Fibroblast of skin of right quadriceps (primary cell): ENCODE results near the gene GOLPH3L.
"Not testable (repeated sequence)": the region's sequence is repeated elsewhere in the genome, so short reads cannot be mapped to it uniquely, and the experiment has no call there.

Experiments
- DNase-seq: peaks from one replicate; pipeline ENCODE4 v3.0.0-alpha.2; 2013

The GOLPH3L gene

DNA sequence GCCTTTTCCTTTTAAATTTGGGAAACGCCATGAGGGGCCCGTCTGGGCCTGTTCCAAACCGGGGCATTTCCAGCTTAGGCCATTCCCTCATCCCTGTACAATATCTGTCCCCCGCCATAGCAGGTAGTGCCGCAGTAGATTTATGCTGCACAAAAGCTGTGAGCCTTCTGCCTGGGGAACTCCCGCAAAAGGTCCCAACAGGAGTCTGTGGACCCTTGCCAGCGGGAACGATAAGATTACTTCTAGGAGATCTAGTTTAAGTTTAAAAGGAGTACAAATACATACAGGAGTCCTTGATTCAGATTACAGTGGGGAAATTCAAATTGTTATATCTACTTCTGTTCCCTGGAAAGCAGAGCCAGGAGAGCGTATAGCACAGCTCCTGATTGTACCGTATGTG, 42.3 kb downstream of the GOLPH3L start:
- not testable (repeated sequence) for DNase-seq

DNA sequence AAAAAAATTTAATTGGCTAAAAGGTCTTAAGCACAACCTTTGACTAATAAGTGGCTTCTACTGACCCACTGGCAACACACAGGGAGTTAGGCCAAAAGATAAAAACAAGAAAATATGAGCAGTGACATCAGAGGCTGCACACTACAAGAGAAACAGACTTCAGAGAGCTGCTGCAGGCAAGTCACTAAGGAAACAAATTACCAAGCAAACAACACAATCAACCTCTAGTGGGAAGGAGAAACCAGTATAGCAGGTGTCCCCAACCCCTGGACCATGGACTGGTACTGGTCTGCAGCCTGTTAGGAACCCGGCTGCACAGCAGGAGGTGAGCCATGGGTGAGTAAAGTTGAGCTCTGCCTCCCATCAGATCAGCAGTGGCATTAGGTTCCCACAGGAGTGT, 46.8 kb downstream of the GOLPH3L start:
- DNase-seq: no peak

- no peak for DNase-seq
These were observed 47.4 kb downstream of the GOLPH3L start for GRCh38 chr1:150649441-150650075.

DNA sequence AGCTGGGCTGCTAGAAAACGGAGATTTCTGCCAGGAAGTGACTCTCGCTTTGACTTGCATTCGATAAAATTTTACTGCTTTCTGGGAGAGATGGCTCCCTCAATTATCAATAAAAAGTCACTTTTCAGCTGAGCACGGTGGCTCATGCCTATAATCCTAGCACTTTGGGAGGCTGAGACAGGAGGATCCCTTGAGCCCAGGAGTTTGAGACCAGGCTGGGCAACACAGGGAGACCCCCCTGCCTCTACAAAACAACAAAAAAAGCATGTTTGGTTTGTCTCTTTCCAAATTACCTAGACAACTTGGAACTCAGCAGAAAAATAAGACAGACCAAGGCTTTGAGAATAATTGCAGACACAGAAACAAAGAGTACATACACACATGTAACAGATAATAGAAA, 54.7 kb downstream of the GOLPH3L start:
- DNase-seq: no peak

- DNase-seq: not testable (repeated sequence)
These were observed 55.7 kb downstream of the GOLPH3L start for GRCh38 chr1:150641126-150641815.

DNA sequence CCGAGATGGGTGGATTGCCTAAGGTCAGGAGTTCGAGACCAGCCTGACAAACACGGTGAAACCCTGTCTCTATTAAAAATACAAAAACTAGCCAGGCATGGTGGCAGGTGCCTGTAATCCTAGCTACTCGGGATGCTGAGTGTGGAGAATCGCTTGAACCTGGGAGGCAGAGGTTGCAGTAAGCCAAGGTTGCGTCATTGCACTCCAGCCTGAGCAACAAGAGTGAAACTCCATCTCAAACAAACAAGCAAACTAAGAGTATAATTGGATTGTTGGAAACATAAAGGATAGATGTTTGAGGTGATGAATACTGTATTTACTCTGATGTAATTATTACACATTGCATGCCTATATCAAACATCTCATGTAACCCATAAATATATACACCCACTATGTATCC, 58.5 kb downstream of the GOLPH3L start:
- not testable (repeated sequence) for DNase-seq

- DNase-seq: not testable (repeated sequence)
These were observed 61.9 kb downstream of the GOLPH3L start for GRCh38 chr1:150634839-150635622.

- peak; percentile 100 for DNase-seq
These were observed 67.6 kb downstream of the GOLPH3L start, which contains the start of gene ENSA for GRCh38 chr1:150629115-150629928. TSS of gene ENSA (minus strand) at chr1:150629612. CDS start at chr1:150629470, 142 bp downstream.

DNA sequence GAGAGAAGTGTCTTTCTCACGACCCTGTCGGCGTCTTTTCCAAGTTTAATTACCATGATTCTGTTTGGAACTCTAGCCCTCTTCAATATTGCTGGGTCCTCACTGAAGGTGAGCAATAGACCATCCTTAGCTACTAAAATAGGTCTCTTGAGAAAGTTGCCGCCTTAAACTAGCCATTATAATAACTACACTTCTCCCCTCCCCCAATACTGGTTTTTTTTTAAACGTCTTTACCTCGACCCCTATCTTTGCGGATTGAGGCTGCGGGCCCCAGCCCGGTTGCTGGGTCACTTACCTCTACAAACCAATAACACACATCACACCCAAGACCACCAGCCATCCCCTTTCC, 68.2 kb downstream of the GOLPH3L start:
- DNase-seq: no peak

- no peak for DNase-seq
These were observed 69.0 kb downstream of the GOLPH3L start for GRCh38 chr1:150627826-150628410.

DNA sequence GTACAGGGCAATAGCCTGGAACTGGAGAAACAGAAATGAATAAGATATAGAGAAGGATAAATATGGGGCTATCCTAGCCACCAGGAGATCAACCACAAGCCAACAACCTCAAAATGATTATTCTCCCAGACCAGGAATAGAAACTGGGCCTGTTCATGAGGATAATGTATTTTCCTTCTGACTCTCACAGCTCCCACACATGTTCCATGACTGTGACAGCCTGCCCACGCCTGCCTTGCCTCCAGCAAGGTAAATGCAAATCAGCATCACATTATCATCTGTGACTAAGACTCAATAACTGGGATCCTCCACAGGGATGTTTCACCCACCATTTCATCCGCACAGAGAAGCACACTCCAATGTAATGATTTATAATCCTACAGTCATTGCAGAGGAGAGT, 70.8 kb downstream of the GOLPH3L start:
- DNase-seq: no peak

- not testable (repeated sequence) for DNase-seq
These were observed 72.4 kb downstream of the GOLPH3L start for GRCh38 chr1:150624546-150624945.

DNA sequence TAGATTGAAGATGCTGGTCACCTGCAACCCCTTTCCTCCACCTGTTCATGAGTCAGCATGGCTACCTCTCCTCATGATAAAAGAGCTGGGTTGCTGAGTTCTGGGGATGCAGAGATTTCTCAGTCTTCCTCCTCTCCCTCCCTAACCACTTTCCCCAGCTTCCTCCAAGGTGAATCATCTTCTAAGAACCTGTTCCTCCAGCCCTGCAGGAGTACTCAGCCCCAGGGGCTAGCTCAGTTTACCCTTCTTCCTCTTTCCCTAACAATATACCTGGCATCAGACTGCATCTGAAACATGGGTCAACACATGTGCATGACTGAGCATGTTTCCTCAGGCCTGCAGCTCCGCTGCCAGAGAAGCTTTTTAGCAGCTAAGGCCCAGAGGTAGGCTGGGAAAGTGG, 72.8 kb downstream of the GOLPH3L start:
- DNase-seq: not testable (repeated sequence)

DNA sequence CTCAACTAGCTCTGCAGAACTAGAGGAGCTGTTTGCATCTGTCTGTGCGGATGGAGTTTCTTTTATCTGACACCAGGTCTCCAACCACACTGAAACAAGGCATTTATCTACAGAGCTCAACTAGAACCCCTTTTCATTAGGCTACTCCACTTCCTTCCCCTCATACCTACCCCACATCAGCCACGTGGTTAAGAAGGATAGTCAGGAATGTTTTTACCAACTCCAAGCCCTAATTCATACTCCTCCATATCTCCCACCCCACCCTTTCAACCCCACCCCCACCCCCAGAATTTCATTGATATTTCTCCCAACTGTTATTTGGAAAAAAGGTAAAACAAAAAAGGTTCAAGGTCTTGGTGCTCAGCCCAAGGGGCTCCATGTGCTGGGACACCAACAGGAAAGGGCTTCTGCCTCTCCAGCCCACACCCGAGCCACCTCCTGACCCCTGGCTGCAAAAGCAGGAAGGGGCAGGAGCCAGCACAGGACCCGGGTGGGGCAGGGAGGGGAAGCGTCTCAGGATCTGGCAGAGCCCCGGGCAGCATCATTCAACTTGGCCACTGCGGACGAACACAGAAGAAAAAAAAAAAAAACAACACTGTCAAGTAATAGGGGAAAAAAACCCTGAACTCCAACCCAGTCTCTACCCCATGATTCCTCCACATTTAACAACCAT, 74.5 kb downstream of the GOLPH3L start:
- no peak for DNase-seq

- peak; percentile 56 for DNase-seq
These were observed 75.3 kb downstream of the GOLPH3L start for GRCh38 chr1:150621497-150622302.

DNA sequence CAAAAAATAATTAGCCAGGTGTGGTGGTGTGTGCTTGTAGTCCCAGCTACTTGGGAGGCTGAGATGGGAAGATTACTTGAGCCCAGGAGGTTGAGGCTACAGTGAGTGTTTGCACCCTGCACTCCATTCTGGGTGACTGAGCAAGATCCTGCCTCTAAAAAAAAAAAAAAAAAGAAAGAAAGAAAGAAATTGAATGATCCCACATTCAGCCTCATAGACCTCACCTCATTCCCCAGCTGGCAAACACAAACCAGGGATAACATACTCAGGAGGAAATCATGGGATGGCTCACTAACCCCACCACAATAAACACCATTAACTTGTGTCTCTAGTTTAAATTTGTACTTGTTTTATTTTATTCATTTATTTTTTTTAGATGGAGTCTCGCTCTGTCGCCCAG, 76.0 kb downstream of the GOLPH3L start:
- no peak for DNase-seq

GRCh38 chr1:150619576-150620509, 77.1 kb downstream of the GOLPH3L start:
- peak; percentile 73 for DNase-seq

DNA sequence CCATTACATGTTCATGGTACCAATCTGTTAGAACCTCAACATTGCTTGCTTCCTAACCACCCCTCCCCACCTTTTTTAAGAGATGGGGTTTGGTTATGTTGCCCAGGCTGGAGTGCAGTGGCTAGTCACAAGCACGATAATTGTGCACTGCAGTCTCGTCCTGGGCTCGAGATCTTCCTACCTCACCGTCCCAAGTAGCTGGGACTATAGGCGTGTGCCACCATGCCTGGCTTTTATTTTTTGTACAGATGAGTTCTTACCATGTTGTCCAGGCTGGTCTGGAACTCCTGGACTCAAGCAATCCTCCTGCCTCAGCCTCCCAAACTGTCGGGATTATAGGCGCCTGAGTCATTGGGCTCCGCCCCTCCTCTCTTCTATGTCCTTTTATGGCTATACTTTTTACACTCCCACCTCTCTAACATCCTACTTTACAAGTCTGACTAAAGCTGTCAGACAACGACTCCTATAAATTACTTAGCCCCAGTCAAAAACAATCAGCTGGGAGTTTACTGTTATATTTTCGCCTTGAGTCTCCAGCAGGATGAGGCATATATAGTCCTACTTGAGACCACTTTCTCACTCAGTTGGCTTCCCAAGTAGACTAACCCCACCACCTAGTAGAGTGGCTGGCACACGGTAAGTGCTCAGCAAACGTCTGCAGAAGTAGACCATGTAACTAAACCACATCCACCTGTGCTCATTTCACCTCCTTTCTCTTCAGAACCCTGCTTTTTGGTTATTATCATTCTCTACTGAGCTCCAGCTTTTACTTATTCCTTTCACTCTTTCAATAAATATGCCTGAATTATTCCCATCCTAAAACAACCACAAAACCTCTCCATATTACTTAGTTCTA, 81.4 kb downstream of the GOLPH3L start:
- DNase-seq: peak; percentile 10
